PC-9 (cell line): ENCODE data around the gene SEC22A. TPM values are rescaled to one million over a fixed set of nuclear protein-coding genes. Genes with fewer than 3 reads are reported as not detected.

Experiments
- BruUV-seq: library from RNA; stranded (reverse); fragments of 400-500 nt; replicated peaks from 2 replicates; lab custom pipeline; 2021; lab: Mats Ljungman, UMichigan
- CTCF ChIA-PET: fragments of 300-600 bp; sonication (Branson Sonifier 250); formaldehyde crosslinking; loops from one replicate; lab custom pipeline; 2022; ENCODE audit warnings: antibody characterized with exemption; lab: Charles Lee
- POLR2A ChIA-PET: fragments of 300-600 bp; sonication (Branson Sonifier 250); formaldehyde crosslinking; loops from one replicate; lab custom pipeline; 2022; ENCODE audit warnings: antibody characterized with exemption; ENCODE audit not compliant: unreplicated experiment; lab: Charles Lee
- DNase-seq, 2 experiments: peaks; one replicate each; pipeline versions ENCODE4 v3.0.0 to v3.0.0-alpha.2; 2015 to 2022; ENCODE audit warnings: mixed read lengths in 1 of 2
- H2AFZ ChIP-seq: fragments of 200-600 bp; sonication (generic); 2 replicates; pipeline ENCODE4 v1.8.1; 2017; ENCODE audit warnings: antibody characterized with exemption
- H3F3A ChIP-seq: fragments of 200-600 bp; sonication (generic); 2 replicates; pipeline ENCODE4 v1.8.1; 2017; ENCODE audit warnings: antibody characterized with exemption, mild to moderate bottlenecking, low read depth; ENCODE audit not compliant: insufficient read depth
- H3K27ac ChIP-seq: fragments of 200-600 bp; sonication (generic); 2 replicates; pipeline ENCODE4 v1.6.1; 2016; ENCODE audit warnings: mixed run types
- H3K27me3 ChIP-seq: fragments of 200-600 bp; sonication (generic); 2 replicates; pipeline ENCODE4 v1.6.1; 2016; ENCODE audit warnings: low read depth, mixed run types; ENCODE audit not compliant: insufficient read depth
- H3K36me3 ChIP-seq: fragments of 200-600 bp; sonication (generic); 2 replicates; pipeline ENCODE4 v1.6.1; 2016; ENCODE audit warnings: low read depth, mixed run types
- H3K4me1 ChIP-seq: fragments of 200-600 bp; sonication (generic); replicated peaks from 2 replicates; pipeline ENCODE4 v1.6.1; 2016; ENCODE audit warnings: mixed run types; ENCODE audit not compliant: insufficient read depth
- H3K4me2 ChIP-seq: fragments of 200-600 bp; sonication (generic); 2 replicates; pipeline ENCODE4 v1.6.1; 2017; ENCODE audit warnings: mixed run types
- H3K4me3 ChIP-seq: fragments of 200-600 bp; sonication (generic); 2 replicates; pipeline ENCODE4 v1.6.1; 2016; ENCODE audit warnings: mixed run types
- H3K79me2 ChIP-seq: fragments of 200-600 bp; sonication (generic); 2 replicates; pipeline ENCODE4 v1.6.1; 2017; ENCODE audit warnings: low read depth, mixed run types
- H3K9me2 ChIP-seq: fragments of 200-600 bp; sonication (generic); 2 replicates; pipeline ENCODE4 v1.8.1; 2017; ENCODE audit warnings: mild to moderate bottlenecking; ENCODE audit not compliant: insufficient read depth
- H3K9me3 ChIP-seq: fragments of 200-600 bp; sonication (generic); 2 replicates; pipeline ENCODE4 v1.8.1; 2016; ENCODE audit warnings: low read depth; ENCODE audit not compliant: insufficient read depth
- H4K20me1 ChIP-seq: fragments of 200-600 bp; sonication (generic); 2 replicates; pipeline ENCODE4 v1.8.1; 2017; ENCODE audit not compliant: insufficient read depth
- CTCF ChIP-seq: fragments of 200-600 bp; sonication (generic); conservative IDR thresholded peaks from 2 replicates; pipeline ENCODE4 v1.6.1; 2017; ENCODE audit warnings: mixed run types, antibody characterized with exemption, mild to moderate bottlenecking, moderate library complexity
- EZH2 ChIP-seq: fragments of 200-600 bp; sonication (generic); IDR thresholded peaks from 2 replicates; pipeline ENCODE4 v1.8.0; 2017; ENCODE audit warnings: antibody characterized with exemption, low read depth
- intact Hi-C: fragments of 100-400 bp; cut with micrococcal nuclease; formaldehyde crosslinking; loops from one replicate; pipeline ENCODE4 v1.10.0; 2022; ENCODE audit not compliant: unreplicated experiment
- total RNA-seq: library from RNA; stranded (reverse); gene quantifications from 2 replicates; pipeline ENCODE4 v1.2.3, GENCODE V29; 2021

The SEC22A gene
- total RNA-seq, 1 experiment from 2014 or later, result 20.2 TPM

DNA sequence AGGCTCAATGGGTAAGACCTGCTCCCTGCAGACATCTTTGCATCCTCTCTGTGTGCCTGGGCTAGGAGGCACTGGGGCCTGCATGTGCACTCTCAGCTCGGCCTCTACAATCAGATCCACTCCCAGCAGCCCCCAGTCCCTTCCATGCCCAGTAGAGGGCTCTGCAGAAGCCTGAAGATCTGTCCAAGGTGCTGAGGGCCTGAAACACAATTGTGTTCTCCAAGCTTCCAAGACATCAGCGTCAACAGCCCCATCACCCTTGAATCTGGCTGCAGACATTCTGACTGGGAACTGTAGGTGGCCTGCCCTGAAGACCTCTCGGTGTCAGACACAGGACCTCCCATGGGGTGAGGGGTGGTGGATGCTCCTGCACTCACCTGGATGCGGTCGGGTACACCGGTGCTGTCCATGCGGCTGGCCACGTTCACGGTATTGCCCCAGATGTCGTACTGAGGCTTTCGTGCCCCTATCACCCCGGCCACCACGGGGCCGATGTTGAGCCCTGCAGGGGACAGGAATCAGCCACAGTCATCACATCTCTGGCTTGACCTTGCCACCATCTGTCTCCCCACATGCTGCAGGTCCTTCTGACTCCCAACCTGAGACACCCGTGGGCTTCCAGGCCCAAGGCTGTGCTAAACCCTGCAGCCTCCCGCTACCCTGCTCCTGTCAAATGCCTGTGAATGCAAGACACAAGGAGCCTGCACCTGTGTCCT is 84.7 kb downstream of the SEC22A start:
- ChIA-PET POLR2A (interaction anchor here (0.6 kb wide), 1 partner anchor 893 kb away, joined by 3 read pairs; no protein-coding TSS in a partner anchor), CTCF (interaction anchor here (0.7 kb wide), 1 partner anchor 490 kb away, joined by 17 read pairs; no protein-coding TSS in a partner anchor)
- no peaks in the 10 kb centered on the region; the same call in none of the 2 replicates for H4K20me1 ChIP-seq
- intact Hi-C loops, result no loop called here
- no peaks in the 10 kb centered on the region for H3F3A ChIP-seq
- H2AFZ ChIP-seq, result no peak overlapping the region
- no peaks in the 10 kb centered on the region for H3K27me3 ChIP-seq
- no peak overlapping the region for H3K4me3 ChIP-seq
- H3K4me1 ChIP-seq, result peaks cover 8% of the 10 kb centered on the region; the same call in 1 of the 2 replicates
- H3K9me2 ChIP-seq, result no peaks in the 10 kb centered on the region
- H3K27ac ChIP-seq, result no peak overlapping the region
- TF ChIP-seq CTCF (peak; percentile 77), EZH2 (no peak)
- DNase-seq, result peak; percentile 55 to 68
- no TSS peak for BruUV-seq
- H3K36me3 ChIP-seq, result 0 out of 2 replicates have a peak, but pooled peaks cover 3% of the 10 kb centered on the region
- no peaks in the 10 kb centered on the region for H3K79me2 ChIP-seq
- 0 out of 2 replicates have a peak overlapping the region, but pooled peaks have one; percentile 28 for H3K4me2 ChIP-seq
- no peaks in the 10 kb centered on the region for H3K9me3 ChIP-seq

DNA sequence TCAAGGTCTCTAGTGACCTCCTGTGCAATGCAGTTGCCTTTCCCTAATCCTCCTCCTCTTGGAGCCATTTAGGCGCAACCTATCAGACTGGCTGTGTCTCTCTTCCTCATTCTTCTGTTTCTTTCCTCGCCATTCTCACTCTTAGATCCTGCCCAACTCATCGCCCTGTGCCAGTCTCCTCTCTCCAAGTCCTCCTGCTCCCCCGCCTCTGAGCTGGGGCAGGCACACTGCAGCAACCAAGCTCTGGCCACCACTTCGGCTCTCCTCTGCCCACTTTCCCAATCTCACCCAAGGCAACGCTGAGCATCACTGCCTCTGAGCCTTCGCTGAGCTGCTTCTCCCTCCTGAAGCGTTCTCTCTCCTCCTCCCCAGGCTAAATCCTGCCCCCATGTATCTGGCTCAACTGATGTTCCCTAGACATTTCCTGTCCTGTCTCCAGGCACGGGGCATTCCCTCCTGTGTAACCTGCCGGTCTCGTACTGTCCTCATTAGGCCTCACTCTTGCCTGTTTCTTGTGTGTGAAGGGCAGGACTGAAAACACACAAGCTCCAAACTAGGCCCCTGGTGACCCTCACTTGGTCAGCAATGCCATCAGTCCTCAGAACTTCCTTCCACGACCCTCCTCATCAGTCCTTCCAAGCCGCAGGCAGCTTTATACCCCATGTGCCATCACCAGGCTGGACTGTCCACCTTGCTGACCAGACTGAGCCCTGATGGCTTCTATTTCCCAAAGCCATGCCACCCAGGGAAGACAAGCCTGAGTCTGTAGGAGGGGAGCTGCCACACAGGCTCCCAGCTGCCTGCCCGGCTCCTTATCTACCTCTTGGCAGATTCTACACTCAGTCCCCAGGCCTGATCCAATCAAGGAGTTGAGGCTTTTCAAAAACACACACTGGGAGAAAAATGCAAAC is 85.6 kb downstream of the SEC22A start:
- no peak for DNase-seq
- CTCF ChIA-PET, result no interaction called here
- peaks cover 8% of the 10 kb centered on the region; the same call in 1 of the 2 replicates for H3K4me1 ChIP-seq
- H3K36me3 ChIP-seq, result 0 out of 2 replicates have a peak, but pooled peaks cover 3% of the 10 kb centered on the region
- H3K9me2 ChIP-seq, result no peaks in the 10 kb centered on the region
- no peaks in the 10 kb centered on the region for H3F3A ChIP-seq
- no peak overlapping the region for H3K4me2 ChIP-seq
- H3K9me3 ChIP-seq, result no peaks in the 10 kb centered on the region
- no TSS peak for BruUV-seq
- H2AFZ ChIP-seq, result no peak overlapping the region
- H4K20me1 ChIP-seq, result no peaks in the 10 kb centered on the region; the same call in none of the 2 replicates
- H3K27me3 ChIP-seq, result no peaks in the 10 kb centered on the region
- no peak overlapping the region for H3K27ac ChIP-seq
- no peaks in the 10 kb centered on the region for H3K79me2 ChIP-seq
- POLR2A ChIA-PET, result no interaction called here
- TF ChIP-seq EZH2 (no peak), CTCF (no peak)
- intact Hi-C loops, result no loop called here
- H3K4me3 ChIP-seq, result no peak overlapping the region

GRCh38 chr3:123287962-123288302 is 86.2 kb downstream of the SEC22A start:
- BruUV-seq, result no TSS peak
- Histone ChIP-seq H3K9me3 (no peaks in the 10 kb centered on the region), H3K36me3 (0 out of 2 replicates have a peak, but pooled peaks cover 3% of the 10 kb centered on the region), H3K9me2 (no peaks in the 10 kb centered on the region), H3K27ac (no peak overlapping the region), H3K4me2 (no peak overlapping the region), H2AFZ (no peak overlapping the region), H3K27me3 (no peaks in the 10 kb centered on the region), H3K4me3 (no peak overlapping the region), H3K79me2 (no peaks in the 10 kb centered on the region), H3F3A (no peaks in the 10 kb centered on the region), H3K4me1 (peaks cover 8% of the 10 kb centered on the region; the same call in 1 of the 2 replicates), H4K20me1 (no peaks in the 10 kb centered on the region; the same call in none of the 2 replicates)
- POLR2A ChIA-PET, result no interaction called here
- intact Hi-C loops, result no loop called here
- CTCF ChIA-PET, result no interaction called here
- DNase-seq, result no peak
- TF ChIP-seq EZH2, result no peak
- TF ChIP-seq CTCF, result no peak
